ENCODE results near the gene IMMP1L.

DNA sequence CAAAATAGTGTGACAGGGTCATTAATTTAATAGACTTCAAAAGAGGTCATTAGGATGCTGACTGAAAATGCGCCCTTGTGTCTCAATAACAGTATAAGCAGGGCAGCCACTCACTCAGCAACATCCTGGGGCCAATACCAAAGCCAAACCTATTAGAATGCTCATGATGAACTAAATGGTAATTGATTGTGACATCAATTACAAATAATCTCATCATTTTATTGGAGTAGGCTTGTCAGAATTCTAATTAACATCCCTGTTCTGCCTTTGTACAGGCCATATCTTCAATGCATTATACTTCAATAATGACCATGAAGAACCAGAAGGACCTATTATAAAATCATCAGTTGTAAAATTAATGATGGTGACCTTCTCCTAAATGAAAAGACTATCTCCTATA, 75.6 kb downstream of the IMMP1L start:
- TF ChIP-seq, protein P1, sequence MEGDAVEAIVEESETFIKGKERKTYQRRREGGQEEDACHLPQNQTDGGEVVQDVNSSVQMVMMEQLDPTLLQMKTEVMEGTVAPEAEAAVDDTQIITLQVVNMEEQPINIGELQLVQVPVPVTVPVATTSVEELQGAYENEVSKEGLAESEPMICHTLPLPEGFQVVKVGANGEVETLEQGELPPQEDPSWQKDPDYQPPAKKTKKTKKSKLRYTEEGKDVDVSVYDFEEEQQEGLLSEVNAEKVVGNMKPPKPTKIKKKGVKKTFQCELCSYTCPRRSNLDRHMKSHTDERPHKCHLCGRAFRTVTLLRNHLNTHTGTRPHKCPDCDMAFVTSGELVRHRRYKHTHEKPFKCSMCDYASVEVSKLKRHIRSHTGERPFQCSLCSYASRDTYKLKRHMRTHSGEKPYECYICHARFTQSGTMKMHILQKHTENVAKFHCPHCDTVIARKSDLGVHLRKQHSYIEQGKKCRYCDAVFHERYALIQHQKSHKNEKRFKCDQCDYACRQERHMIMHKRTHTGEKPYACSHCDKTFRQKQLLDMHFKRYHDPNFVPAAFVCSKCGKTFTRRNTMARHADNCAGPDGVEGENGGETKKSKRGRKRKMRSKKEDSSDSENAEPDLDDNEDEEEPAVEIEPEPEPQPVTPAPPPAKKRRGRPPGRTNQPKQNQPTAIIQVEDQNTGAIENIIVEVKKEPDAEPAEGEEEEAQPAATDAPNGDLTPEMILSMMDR (conservative IDR thresholded peaks at IDR 0.05; ENCODE audit: low read length) = no peak
- TF ChIP-seq EZH2phosphoT487 (IDR thresholded peaks at IDR 0.05; ENCODE audit: borderline replicate concordance) = no peak
